GM12801 (cell line): Measurements from ENCODE around the gene TWF1.

Experiments used
- CTCF ChIP-seq: IDR thresholded peaks from one replicate; pipeline ENCODE4 v1.5.1; 2011; ENCODE audit warnings: control low read depth; ENCODE audit not compliant: insufficient read length; ENCODE audit errors: extremely low read depth

Gene TWF1

GRCh38 chr12:43805860-43806736 lies at the start of gene TWF1:
Gene TWF1 (minus strand): TSS chr12:43806317. CDS start chr12:43806245, 72 bp downstream.
- no peak for TF ChIP-seq CTCF

- TF ChIP-seq CTCF = no peak
Observed at GRCh38 chr12:43852744-43853143, 46.6 kb upstream of the TWF1 start.

- TF ChIP-seq CTCF = no peak
Observed at GRCh38 chr12:43848786-43849185, 42.7 kb upstream of the TWF1 start.

GRCh38 chr12:43848226-43848507 lies 42.0 kb upstream of the TWF1 start:
- no peak for TF ChIP-seq CTCF

GRCh38 chr12:43842259-43842658 lies 36.1 kb upstream of the TWF1 start:
- no peak for TF ChIP-seq CTCF

- no peak for TF ChIP-seq CTCF
Observed at GRCh38 chr12:43841253-43841652, 35.1 kb upstream of the TWF1 start.

GRCh38 chr12:43840338-43840737 lies 34.2 kb upstream of the TWF1 start:
- no peak for TF ChIP-seq CTCF
